ENCODE measurements around the gene MARCHF9.
"Not testable (repeated sequence)": the region's sequence is repeated elsewhere in the genome, so short reads cannot be mapped to it uniquely, and the experiment has no call there.

The MARCHF9 gene, protein sequence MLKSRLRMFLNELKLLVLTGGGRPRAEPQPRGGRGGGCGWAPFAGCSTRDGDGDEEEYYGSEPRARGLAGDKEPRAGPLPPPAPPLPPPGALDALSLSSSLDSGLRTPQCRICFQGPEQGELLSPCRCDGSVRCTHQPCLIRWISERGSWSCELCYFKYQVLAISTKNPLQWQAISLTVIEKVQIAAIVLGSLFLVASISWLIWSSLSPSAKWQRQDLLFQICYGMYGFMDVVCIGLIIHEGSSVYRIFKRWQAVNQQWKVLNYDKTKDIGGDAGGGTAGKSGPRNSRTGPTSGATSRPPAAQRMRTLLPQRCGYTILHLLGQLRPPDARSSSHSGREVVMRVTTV

DNA sequence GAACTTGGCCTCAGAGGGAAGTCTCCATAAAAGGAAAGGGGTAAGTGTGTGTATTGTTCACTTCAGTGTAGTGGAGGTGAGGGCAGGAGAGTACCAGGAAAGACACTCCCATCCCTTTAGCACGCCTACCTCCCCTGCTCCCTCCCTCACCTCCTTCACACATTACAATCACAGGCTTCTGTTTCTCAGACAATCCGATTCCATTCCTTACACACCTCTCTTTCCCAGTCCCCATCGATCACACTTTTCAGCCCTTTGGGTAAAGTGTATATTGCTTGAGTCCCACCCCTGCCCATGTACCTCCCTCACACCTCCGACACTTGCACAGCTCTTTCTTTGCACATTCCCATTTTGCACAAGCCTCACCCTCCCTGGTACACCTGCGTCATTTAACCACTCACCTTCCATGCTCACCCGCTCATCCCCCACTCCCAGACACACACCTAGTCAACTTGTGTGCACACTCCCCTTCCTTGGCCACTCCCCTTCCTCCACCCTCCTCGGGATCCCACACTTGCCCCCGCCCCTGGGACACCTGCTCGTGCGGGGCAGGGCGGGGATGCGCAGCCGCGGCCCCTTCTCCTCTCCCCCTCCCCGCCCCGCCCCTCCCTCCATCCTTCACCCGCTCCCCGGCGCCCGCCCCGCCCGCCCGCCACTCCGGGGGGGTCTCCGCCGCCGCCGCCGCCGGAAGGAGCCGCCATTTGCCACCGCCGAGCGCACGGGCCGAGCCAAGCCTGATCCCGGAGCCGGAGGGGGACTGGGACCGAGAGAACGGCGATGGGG, at the start of gene MARCHF9:
Gene MARCHF9 (plus strand): TSS at position 693 of the 783 bp plus-strand sequence. CDS start 426 bp downstream, outside the sequence.
- in situ Hi-C loops (cut with MboI; ENCODE audit: low sequenced_read_pairs) = no loop called here

DNA sequence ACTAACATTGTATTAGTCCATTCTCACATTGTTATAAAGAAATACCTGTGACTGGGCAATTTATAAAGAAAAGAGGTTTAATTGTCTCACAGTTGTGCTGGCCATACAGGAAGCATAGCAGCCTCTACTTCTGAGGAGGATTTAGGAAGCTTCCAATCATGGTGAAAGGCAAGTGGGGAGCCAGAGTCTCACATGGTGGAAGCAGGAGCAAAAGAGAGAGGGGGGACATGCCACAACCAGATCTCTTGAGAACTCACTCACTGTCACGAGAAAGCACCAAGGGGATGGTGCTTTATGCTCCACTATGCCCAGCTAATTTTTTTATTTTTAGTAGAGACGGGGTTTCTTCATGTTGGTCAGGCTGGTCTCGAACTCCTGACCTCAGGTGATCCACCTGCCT, 47.7 kb upstream of the MARCHF9 start:
- in situ Hi-C loops (cut with MboI; ENCODE audit: low sequenced_read_pairs) = no loop called here

DNA sequence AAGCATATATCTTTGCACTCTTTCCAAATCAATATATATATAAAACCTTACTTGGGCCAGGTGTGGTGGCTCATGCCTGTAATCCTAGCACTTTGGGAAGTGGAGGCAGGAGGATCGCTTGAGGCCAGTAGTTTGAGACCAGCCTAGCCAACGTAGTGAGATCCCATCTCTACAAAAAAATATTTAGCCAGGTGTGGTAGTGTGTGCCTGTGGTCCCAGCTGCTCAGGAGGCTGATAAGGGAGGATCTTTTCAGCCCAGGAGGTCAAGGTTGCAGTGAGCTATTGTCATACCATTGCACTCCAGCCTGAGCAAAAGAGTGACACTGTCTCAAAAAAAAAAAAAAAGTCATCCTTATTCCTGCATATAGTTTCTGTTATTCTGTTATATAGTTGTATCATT, 46.6 kb upstream of the MARCHF9 start:
- in situ Hi-C loops (cut with MboI; ENCODE audit: low sequenced_read_pairs) = no loop called here

DNA sequence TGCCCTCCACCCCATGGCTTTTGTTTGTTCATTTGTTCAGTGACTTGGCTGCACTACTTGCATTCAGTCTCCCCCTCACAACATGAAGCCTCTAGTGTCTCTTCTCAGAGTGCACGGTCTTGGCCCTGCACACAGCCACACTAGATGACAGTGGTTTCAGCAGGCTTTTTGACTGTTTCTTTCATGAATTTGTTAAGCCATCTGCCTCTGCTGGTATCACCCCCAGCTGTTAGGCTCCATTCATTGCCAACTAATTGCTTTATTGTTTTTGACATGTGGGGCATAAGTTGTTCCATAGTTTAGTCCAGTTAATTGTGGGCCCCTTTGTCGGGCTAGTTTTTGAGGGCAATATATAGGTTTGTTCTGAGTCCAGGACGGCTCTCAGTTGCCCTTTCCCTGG, 42.2 kb upstream of the MARCHF9 start:
- in situ Hi-C loops (cut with MboI; ENCODE audit: low sequenced_read_pairs) = no loop called here

DNA sequence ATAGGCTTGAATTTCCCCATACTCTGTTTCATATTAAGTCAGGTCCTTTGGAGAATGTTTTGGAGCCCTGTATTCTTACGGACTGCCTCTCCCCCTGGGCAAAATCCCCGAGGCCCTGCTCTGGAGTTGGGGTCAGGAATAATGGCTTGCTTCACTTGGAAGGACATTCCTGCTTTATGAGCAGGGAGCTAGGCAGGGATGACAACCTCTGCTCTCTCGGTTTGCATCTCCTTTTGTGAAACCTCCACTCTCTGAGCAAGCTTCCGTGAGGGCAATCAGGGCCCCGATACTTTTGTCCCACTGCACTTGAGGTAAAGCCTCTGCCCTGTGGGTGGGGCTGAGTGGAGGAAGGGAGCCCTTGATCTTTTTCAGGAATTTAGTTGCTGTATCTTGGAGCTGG, 41.7 kb upstream of the MARCHF9 start:
- in situ Hi-C loops (cut with MboI; ENCODE audit: low sequenced_read_pairs) = no loop called here

DNA sequence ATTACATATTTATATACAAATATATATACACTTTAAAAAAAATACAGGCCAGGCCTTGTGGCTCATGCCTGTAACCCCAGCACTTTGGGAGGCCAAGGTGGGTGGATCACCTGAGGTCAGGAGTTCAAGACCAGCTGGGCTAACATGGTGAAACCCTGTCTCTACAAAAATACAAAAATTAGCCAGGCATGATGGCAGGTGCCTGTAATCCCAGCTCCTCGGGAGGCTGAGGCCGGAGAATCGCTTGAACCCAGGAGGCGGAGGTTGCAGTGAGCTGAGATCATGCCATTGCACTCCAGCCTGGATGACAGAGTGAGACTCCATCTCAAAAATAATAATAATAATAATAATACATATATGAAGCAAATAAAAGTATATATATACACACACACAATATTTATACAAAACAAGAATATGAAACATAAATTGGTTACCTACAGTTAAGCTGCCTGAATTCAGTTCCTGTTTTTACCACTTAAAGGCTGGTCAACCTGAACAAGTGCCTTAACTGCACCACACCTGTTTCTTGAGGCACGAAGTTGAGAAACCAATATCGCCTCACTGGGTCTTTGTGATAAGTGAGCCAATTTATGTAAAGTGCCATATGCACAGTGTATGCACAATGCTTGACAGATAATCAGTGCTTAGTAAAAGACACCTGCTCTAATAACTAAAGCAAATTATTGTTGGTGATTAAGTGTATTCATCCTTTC, 39.7 kb upstream of the MARCHF9 start:
- in situ Hi-C loops (cut with MboI; ENCODE audit: low sequenced_read_pairs) = not testable (repeated sequence)

DNA sequence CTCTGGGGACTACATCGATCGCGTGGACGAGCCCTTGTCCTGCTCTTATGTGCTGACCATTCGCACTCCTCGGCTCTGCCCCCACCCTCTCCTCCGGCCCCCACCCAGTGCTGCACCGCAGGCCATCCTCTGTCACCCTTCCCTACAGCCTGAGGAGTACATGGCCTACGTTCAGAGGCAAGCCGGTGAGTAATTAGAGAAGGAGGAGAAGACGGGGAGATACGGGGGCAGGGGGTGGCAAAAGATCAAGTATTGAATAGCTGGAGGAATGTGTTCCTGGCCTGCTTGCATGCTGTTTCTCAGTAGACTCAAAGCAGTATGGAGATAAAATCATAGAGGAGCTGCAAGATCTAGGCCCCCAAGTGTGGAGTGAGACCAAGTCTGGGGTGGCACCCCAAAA, 39.1 kb upstream of the MARCHF9 start:
- in situ Hi-C loops (cut with MboI; ENCODE audit: low sequenced_read_pairs) = no loop called here

DNA sequence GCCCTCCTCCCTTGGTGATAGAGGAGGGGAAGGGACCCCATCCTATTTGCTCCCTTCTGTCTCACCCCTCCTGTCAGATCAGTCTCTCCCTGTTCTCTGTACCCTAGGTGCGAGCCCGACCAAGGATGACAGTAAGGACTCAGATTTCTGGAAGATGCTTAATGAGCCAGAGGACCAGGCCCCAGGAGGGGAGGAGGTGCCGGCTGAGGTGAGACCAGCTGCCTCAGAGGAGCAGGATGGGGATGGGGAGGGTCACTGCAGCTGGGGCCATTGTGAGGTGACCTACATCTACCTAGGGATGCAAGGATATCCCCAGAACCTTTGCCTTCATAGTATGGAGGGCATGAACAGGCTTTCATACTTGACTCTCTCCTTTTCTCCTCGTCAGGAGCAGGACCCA, 38.6 kb upstream of the MARCHF9 start:
- in situ Hi-C loops (cut with MboI; ENCODE audit: low sequenced_read_pairs) = no loop called here

DNA sequence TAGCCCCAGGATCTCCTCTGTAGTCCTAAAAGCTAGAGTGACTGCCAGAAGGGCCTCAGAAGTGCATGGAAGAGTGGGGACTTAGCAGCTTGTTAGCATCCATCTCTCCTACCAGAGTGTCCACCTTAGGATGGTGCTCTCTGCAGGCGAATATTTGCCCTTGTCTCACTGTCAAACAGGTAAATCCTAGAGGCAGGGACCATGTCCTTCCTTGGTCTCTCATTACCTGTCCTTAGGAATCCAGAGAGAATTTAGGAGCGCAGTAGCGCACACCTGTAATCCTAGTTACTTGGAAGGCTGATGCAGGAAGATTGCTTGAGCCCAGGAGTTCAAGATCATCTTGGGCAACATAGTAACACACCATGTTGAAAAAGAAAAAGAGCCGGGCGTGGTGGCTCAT, 37.8 kb upstream of the MARCHF9 start:
- in situ Hi-C loops (cut with MboI; ENCODE audit: low sequenced_read_pairs) = no loop called here

DNA sequence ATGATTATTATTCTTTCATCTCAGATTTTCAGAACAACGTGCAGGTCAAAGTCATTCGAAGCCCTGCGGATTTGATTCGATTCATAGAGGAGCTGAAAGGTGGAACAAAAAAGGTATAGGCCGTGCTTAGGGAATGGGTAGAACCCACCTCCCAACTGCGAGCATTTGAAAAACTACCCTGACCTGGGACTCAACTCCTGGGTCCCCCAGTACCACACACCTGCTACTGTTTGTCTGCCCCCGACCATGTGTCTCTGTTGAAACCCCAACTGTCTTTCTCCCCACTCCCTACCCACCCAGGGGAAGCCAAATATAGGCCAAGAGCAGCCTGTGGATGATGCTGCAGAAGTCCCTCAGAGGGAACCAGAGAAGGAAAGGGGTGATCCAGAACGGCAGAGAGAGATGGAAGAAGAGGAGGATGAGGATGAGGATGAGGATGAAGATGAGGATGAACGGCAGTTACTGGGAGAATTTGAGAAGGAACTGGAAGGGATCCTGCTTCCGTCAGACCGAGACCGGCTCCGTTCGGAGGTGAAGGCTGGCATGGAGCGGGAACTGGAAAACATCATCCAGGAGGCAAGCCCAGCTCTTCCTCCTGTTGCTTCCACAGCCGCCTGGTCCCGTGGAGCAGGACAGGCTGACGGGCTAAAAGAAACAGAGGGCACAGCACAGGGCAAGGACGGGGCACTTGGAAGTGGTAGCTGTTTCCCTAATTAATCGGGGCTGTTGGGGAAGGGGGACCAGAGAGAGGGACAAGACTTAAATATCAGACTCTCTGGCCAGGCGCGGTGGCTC, 36.9 kb upstream of the MARCHF9 start:
- in situ Hi-C loops (cut with MboI; ENCODE audit: low sequenced_read_pairs) = no loop called here

DNA sequence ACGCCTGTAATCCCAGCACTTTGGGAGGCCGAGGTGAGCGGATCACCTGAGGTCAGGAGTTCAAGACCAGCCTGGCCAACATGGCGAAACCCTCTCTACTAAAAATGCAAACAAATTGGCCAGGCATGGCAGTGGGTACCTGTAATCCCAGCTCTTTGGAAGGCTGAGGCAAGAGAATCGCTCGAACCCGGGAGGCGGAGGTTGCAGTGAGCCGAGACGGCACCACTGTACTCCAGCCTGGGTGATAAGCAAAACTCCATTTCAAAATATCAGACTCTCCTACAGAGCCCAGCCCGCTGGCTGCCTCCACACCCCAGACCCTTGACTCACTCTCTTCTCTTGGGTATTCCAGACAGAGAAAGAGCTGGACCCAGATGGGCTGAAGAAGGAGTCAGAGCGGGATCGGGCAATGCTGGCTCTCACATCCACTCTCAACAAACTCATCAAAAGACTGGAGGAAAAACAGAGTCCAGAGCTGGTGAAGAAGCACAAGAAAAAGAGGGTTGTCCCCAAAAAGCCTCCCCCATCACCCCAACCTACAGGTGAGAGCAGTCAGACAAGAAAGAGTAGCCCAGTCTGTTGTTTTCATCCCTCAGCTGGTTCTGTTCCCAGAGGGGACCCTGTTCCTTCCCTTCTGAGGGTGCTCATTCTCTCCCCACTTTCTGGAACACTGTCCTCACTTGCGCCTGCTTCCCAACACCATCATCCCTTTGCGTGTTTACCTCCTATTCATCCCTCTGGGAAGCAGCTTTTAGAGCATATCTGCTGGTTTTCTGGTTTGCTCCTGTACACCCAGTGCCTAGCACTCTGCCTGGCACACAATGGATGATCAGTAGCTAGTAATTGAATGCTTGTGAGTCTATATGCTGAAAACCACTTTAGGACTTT, 36.0 kb upstream of the MARCHF9 start:
- in situ Hi-C loops (cut with MboI; ENCODE audit: low sequenced_read_pairs) = no loop called here

DNA sequence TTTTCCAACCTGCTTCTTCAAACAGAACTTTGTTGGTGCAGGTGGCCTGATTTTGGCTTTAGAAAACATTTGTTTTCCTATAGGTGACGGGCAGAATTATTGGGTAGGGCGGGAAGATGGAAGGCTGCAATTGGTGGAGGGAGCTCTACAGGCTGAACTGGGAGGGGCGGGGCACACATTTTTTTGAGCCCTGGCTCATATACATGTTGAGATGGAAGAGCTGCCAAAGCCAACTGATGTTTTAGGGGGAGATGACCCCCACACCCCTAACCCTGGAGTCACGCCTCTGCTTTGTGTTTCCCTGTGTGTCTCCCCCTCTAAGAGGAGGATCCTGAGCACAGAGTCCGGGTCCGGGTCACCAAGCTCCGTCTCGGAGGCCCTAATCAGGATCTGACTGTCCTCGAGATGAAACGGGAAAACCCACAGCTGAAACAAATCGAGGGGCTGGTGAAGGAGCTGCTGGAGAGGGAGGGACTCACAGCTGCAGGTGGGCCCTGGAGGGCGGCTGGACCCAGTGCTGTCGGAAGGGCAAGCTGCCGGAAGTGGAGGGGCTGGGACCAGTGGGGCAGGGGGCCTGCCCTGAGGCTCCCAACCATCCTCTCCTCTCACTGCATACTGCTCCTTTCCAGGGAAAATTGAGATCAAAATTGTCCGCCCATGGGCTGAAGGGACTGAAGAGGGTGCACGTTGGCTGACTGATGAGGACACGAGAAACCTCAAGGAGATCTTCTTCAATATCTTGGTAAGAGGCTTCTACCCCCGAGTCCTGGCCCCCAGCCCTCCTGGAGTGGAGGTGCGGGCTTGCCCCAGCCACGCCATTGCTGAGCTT, 34.9 kb upstream of the MARCHF9 start:
- in situ Hi-C loops (cut with MboI; ENCODE audit: low sequenced_read_pairs) = no loop called here

DNA sequence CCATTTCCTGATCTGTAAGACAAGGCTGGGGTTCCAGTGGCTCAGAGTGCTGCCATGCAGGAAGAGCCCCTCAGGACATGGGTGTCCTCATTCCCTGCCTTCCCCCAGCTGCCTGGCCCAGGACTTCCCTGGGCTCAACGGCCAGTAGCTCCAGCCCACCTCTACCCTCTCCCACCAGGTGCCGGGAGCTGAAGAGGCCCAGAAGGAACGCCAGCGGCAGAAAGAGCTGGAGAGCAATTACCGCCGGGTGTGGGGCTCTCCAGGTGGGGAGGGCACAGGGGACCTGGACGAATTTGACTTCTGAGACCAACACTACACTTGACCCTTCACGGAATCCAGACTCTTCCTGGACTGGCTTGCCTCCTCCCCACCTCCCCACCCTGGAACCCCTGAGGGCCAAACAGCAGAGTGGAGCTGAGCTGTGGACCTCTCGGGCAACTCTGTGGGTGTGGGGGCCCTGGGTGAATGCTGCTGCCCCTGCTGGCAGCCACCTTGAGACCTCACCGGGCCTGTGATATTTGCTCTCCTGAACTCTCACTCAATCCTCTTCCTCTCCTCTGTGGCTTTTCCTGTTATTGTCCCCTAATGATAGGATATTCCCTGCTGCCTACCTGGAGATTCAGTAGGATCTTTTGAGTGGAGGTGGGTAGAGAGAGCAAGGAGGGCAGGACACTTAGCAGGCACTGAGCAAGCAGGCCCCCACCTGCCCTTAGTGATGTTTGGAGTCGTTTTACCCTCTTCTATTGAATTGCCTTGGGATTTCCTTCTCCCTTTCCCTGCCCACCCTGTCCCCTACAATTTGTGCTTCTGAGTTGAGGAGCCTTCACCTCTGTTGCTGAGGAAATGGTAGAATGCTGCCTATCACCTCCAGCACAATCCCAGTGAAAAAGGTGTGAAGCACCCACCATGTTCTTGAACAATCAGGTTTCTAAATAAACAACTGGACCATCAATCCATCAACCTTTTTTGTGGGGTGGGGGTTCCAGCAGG, 34.0 kb upstream of the MARCHF9 start:
- in situ Hi-C loops (cut with MboI; ENCODE audit: low sequenced_read_pairs) = no loop called here

DNA sequence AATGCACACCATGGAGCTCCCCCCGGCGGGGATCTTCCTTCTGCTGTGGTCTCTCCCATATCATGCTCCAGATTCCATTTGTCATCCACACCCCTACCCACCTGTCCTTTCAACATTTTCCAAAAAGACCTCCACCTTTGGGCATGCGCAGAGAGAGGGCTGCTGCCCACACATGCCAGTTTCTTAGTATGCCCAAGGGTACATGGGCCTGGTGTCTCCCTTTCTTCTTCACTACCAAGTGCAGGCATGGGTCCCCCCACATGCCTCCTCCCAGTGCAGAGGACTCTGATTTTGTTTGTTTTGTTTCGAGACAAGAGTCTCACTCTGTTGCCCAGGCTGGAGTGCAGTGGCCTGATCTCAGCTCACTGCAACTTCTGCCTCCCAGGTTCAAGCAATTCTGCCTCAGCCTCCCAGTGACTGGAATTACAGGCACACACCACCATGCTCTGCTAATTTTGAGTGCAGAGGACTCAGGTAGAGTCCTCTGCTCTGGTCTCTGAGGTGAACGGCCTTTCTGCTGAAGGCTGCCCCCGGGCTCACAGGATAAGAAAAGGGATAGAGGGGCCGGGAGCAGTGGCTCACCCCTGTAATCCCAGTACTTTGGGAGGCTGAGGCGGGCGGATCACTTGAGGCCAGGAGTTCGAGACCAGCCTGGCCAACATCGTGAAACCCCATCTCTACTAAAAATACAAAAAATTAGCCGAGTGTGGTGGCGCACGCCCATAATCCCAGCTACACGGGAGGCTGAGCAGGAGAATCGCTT, 32.9 kb upstream of the MARCHF9 start:
- in situ Hi-C loops (cut with MboI; ENCODE audit: low sequenced_read_pairs) = not testable (repeated sequence)

DNA sequence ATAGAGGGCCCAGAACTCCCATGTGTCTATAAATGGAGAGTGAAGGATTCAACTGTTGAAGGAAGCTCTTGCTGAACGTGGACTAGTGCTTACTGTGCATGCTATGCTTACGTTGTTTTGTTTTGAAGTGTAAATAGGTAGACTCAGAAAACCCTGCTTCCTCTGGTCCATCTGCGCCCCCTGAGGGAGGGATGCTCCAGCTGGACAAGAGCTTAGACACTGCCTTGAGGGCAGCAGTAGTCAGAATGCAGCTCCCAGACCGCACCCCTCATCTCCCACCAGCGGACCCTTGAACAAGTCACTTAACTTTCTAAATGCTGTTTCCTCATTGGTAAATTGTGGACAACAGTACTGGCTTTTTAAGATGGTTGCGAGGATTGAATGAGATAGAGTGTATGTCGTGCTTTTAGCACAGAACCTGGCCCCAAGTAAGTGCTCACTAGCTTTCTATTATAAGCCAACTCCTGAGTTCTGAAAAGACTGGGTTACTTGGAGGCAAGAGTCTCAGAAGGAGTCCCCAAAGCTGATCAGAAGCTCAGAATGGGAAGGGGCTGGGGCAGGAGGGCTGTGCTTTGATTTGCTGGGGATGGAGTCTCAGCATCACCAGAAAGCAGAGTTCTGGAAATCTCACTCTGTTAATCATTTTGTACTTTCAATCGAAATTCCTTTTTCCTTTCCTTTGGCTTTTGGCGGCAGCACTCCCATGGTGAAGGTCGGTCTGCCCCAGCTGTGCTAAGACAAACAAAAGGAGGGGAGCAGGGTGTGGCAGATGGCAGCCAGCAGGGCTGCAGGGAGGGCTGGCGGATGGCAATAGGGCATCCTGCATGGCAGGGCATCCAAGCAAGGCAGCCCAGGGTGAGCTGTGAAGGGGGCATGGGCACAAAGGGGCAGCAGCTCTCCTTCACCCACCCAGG, 31.9 kb upstream of the MARCHF9 start:
- in situ Hi-C loops (cut with MboI; ENCODE audit: low sequenced_read_pairs) = no loop called here

DNA sequence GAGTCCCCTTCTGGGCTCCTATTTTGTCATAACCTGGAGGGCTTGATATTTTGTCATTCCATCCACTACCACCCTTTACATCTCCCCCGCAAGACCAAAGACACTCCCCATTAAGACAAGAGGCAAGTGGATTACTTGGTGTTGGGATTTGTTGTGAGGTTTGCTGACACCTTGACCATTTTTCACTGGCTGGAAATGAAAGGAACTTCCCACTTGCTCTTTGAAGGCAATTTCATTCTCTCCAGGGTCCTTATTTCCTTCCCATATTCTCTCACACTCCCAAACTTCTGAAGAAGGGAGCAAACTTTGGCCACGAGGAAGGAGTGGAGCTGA, 31.3 kb upstream of the MARCHF9 start:
- in situ Hi-C loops (cut with MboI; ENCODE audit: low sequenced_read_pairs) = no loop called here
